ENCODE data around the gene CACNA1I. TPM values are rescaled to one million over a fixed set of nuclear protein-coding genes. Genes with fewer than 3 reads are reported as not detected.

The CACNA1I gene
- total and polyA plus RNA-seq, 2 of the 8 experiments (the other 6 are each of a cell fraction or from before 2014, with no cell fraction given): 0.77 to 1.2 TPM

GRCh38 chr22:39612811-39613548 lies 42.4 kb downstream of the CACNA1I start (continued):
- TF ChIP-seq SIX5 (IDR thresholded peaks at IDR 0.05; ENCODE audit: low read depth, low read length) (no peak), TAF7 (optimal IDR thresholded peaks at IDR 0.05; ENCODE audit: borderline replicate concordance, low read depth, low read length) (no peak), CEBPB (IDR thresholded peaks at IDR 0.05; ENCODE audit: low read depth, low read length) (no peak), POU5F1 (IDR thresholded peaks at IDR 0.05; ENCODE audit: low read depth, low read length) (no peak), CREB1 (IDR thresholded peaks at IDR 0.05) (no peak), KDM1A (IDR thresholded peaks at IDR 0.05; ENCODE audit: borderline replicate concordance, low read length) (no peak), PHF8 (conservative IDR thresholded peaks at IDR 0.05; ENCODE audit: low read depth, low read length) (no peak), CHD2 (IDR thresholded peaks at IDR 0.05; ENCODE audit: low read length) (no peak)
